Muscle layer of duodenum (tissue), 2 donors: ENCODE results near the gene RGS19.

ENCODE experiments used
- H3K27ac ChIP-seq: one replicate; pipeline ENCODE4 v1.7.0; 2013; ENCODE audit warnings: mild to moderate bottlenecking, low read length
- H3K27me3 ChIP-seq: one replicate; pipeline ENCODE4 v1.7.0; 2013; ENCODE audit warnings: low read depth, mild to moderate bottlenecking, control low read depth, low read length
- H3K36me3 ChIP-seq, 2 donors: one replicate each; pipeline ENCODE4 v1.7.0; 2013; ENCODE audit warnings: low read length in 2 of 2, control low read depth in 1 of 2, mild to moderate bottlenecking in 1 of 2; ENCODE audit not compliant: insufficient read depth in 2 of 2, control insufficient read depth in 1 of 2
- H3K4me1 ChIP-seq, 2 donors: one replicate each; pipeline ENCODE4 v1.7.0; 2013; ENCODE audit warnings: low read length in 2 of 2, mild to moderate bottlenecking in 2 of 2, control low read depth in 1 of 2, moderate library complexity in 1 of 2; ENCODE audit not compliant: insufficient read depth in 2 of 2, control insufficient read depth in 1 of 2
- H3K4me3 ChIP-seq, 2 donors: one replicate each; pipeline ENCODE4 v1.7.0; 2013; ENCODE audit warnings: low read length in 2 of 2, low read depth in 1 of 2, mild to moderate bottlenecking in 1 of 2
- H3K9me3 ChIP-seq, 2 donors: one replicate each; pipeline ENCODE4 v1.7.0; 2013; ENCODE audit warnings: low read length in 2 of 2, control low read depth in 1 of 2, mild to moderate bottlenecking in 1 of 2; ENCODE audit not compliant: control insufficient read depth in 1 of 2
- donor health status: healthy.

Gene RGS19

DNA sequence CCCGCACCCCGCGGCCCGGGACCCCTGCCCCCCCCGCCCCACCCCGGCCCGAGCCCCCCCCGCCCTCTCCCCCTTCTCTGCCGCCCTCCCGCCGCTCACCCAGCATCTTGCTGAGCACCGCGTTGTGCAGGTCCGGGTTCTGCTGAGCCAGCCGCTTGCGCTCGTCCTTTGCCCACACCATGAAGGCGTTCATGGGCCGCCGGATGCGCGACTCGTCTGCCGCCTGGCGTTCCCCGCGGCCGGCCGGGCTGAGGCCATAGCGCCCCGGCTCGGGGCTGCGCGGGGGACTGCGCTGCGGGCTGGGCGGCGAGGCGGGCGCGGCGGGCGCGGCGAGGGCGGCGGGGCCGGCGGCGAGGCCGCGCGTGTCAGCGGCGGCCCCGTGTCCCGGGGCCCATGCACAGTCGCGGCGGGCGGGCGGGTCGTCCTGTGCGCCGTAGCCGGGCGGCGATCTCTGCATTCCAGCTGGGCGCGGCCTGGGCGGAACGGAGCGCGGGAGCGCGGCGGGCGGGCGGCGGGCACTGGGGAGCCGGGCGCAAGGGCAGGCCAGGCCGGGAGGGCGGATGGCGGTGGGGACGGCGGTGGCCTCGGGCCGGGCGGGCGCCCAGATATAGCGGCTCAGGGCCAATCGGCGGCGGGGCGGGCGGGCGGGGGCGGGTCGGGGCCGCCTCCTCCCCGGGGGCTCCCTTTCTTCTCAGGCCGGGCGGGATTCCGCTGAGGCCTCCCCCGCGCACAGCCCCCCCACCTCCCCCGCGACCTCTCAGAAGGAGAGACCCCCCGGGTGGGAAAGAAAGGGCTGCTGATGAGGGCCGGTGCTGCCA lies 30.0 kb downstream of the RGS19 start, which contains the start of gene SOX18:
Gene SOX18 (minus strand): TSS at position 580 of the 818 bp plus-strand sequence. CDS start 123 bp downstream, at position 457.
- peak within 1 kb of the TSS in 1 of 2 donors; percentile 49 for H3K4me3 ChIP-seq
- H3K27ac ChIP-seq, result no peak within 1 kb of the TSS
- H3K27me3 ChIP-seq, result peaks cover 52% of the 10 kb centered on the region
- peaks cover 0 to 12% of the 10 kb centered on the region in 2 donors for H3K4me1 ChIP-seq
- H3K36me3 ChIP-seq, result no peaks in the 10 kb centered on the region
- H3K9me3 ChIP-seq, result no peaks in the 10 kb centered on the region

DNA sequence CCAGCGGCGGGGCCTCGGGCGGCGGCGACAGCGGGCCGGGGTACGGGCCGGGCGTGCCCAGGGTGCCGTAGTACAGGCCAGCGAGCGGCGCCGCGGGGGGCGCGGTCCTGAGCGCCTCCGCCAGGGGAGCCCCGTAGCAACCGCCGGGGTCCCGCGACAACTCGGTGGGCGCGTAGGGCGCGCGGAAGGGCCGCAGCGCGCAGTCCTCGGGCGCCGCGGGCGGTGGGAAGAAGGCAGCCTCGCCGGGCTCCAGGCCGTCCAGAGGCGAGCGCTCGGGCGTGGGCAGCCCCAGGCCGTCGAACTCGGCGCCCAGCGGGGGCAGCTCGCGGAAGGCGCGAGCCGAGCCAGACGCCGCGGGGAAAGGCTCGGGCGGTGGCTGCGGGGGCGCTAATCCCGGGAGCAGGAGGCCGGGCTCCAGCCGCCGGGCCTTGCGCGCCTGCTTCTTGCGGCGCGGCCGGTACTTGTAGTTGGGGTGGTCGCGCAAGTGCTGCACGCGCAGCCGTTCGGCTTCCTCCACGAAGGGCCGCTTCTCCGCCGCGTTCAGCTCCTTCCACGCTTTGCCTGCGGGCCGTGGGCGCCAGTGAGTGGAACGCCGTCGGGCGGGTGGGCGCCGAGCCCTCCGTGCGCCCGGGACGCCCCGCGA lies 30.8 kb downstream of the RGS19 start:
- H3K27me3 ChIP-seq, result peaks cover 48% of the 10 kb centered on the region
- H3K27ac ChIP-seq, result no peak overlapping the region
- peak overlapping the region in 1 of 2 donors; percentile 49 for H3K4me3 ChIP-seq
- no peaks in the 10 kb centered on the region for H3K36me3 ChIP-seq
- H3K9me3 ChIP-seq, result no peaks in the 10 kb centered on the region
- H3K4me1 ChIP-seq, result peaks cover 0 to 12% of the 10 kb centered on the region in 2 donors

DNA sequence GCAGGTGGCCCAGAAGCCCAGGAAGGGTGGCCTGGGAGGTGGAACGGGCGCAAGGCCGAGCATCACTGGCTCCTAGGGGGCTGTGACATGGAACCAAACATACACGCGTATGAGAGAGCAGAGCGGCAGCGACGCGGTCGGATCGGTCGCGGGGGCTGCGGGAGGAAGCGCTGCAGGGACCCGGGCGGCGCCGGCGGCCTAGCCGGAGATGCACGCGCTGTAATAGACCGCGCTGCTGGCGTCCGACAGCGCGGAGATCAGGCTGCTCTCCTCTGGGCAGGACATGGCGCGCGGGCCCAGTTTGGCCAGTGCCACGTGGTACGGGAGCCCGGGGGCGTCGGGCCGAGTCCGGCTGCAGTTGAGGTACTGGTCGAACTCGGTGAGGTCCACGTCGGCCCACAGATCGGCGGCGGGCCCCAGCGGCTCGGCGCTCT lies 31.3 kb downstream of the RGS19 start:
- Histone ChIP-seq H3K9me3 (no peaks in the 10 kb centered on the region), H3K36me3 (no peaks in the 10 kb centered on the region), H3K4me3 (peak overlapping the region in 1 of 2 donors; percentile 49), H3K27me3 (peaks cover 48% of the 10 kb centered on the region), H3K4me1 (peaks cover 0 to 12% of the 10 kb centered on the region in 2 donors), H3K27ac (no peak overlapping the region)

DNA sequence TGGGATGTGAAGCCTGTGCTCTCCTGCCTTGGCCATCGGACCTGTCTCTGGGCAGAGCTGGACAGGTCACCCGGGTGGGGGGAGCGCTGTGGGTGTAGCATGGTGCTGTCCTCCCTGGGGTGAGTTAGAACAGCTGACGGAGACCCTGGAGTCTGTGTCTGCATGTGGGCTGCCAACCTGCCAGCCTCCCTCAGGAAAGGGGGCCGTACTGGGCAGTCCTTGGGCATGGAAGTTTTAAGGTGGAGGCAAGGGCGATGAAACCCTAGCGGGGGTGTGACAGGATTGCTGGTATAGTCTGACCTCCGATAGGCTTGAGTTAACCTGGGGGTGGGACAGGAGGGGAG lies 32.3 kb downstream of the RGS19 start:
- H3K4me3 ChIP-seq, result peak overlapping the region in 1 of 2 donors; percentile 49
- H3K27me3 ChIP-seq, result peaks cover 47% of the 10 kb centered on the region
- H3K36me3 ChIP-seq, result no peaks in the 10 kb centered on the region
- peaks cover 0 to 16% of the 10 kb centered on the region in 2 donors for H3K4me1 ChIP-seq
- no peak overlapping the region for H3K27ac ChIP-seq
- H3K9me3 ChIP-seq, result no peaks in the 10 kb centered on the region

DNA sequence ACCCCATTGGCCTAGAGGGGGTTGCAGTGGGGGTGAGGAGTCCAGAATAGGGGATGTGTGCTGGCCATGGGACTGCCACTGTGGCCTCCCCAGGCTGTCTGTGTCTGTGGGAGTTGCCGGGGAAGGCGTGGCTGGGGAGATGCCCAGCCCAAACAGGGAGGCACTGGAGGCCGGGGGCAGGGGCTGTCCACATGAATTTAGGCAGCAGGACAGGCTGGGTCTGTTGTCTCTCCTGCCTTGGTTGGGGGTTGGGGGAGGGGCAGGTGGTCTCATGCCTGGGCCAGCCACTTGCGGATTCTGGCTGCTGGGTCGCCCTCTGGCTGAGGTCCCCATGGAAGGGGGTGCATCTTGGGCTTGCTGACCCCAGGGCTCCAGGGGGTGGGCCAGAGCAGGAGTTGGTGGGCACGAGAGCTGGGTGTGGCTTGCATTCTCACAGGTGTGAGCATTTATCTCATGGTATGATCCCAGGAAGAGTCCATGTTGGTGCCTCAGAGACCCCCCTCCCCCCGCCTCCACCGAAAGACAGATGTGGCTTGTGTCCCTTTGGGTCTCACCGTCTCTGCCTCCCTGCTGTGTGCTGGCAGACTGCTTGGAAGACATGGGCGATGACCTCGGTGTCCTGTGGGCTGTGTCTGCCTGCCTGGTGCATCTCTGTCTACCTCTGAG lies 33.8 kb downstream of the RGS19 start:
- Histone ChIP-seq H3K4me3 (no peak overlapping the region), H3K9me3 (no peaks in the 10 kb centered on the region), H3K27ac (no peak overlapping the region), H3K4me1 (peaks cover 0 to 16% of the 10 kb centered on the region in 2 donors), H3K27me3 (peaks cover 51% of the 10 kb centered on the region), H3K36me3 (no peaks in the 10 kb centered on the region)

DNA sequence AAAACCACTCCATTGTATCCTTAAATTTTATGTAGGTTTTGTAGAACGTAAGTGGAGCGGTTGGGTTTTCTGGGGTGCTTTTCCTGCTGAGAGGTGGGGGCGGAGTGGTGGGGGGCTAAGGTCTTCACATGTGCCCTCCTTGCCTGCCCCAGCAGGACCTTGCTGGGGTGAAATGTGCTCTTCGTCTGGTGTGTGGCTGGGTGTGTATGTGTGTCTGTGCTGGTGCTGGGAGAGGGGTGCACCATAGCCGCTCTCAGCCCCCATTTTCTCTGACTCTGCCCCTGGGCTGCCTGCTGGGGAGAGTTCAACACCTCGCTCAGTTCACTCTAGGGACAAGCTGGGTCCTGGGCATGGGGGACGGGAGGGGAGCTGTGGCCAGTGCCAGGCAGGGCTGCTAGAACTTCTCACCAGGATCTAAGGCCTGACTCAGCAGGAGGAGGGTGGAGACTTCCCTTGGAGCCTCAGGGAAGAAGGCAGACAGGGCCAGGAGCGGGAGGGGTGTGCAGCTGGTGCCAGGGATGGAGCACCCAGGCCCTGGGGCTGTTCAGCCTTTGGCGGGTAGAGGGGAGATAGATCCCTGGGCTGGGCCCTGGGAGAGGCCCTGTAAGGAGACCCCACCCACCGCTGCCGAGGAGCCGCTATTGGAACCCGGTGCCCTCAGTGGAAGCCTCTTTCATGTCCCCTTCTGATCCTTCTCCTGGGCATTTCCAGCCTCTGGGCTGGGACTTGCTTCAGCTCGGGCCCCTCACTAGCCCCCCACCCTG lies 34.7 kb downstream of the RGS19 start:
- H3K4me3 ChIP-seq, result no peak overlapping the region
- H3K27ac ChIP-seq, result no peak overlapping the region

DNA sequence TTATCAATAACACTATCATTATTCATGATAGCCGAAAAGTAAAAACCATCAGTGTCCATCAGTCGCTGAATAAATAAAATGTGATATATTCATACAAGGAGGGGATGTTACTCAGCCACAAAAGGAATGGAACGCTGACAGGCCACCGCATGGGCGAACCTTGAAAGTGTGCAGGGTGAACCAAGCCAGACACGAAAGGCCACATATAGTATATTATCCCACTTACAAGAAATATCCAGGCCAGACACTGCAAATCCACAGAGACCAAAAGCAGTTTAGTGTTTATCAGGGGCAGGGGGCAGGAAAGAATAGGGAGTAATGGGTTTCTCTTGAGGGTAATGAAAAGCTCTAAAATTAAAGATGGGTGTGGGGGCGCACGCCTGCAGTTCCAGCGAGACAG lies 35.5 kb downstream of the RGS19 start:
- Histone ChIP-seq H3K4me1 (peaks cover 0 to 21% of the 10 kb centered on the region in 2 donors), H3K27ac (no peak overlapping the region), H3K27me3 (peaks cover 54% of the 10 kb centered on the region), H3K36me3 (no peaks in the 10 kb centered on the region), H3K9me3 (no peaks in the 10 kb centered on the region), H3K4me3 (no peak overlapping the region)

More for the DNA sequence above, 34.7 kb downstream of the RGS19 start:
- Histone ChIP-seq H3K9me3 (no peaks in the 10 kb centered on the region), H3K36me3 (no peaks in the 10 kb centered on the region), H3K27me3 (peaks cover 50% of the 10 kb centered on the region), H3K4me1 (peaks cover 0 to 14% of the 10 kb centered on the region in 2 donors)

DNA sequence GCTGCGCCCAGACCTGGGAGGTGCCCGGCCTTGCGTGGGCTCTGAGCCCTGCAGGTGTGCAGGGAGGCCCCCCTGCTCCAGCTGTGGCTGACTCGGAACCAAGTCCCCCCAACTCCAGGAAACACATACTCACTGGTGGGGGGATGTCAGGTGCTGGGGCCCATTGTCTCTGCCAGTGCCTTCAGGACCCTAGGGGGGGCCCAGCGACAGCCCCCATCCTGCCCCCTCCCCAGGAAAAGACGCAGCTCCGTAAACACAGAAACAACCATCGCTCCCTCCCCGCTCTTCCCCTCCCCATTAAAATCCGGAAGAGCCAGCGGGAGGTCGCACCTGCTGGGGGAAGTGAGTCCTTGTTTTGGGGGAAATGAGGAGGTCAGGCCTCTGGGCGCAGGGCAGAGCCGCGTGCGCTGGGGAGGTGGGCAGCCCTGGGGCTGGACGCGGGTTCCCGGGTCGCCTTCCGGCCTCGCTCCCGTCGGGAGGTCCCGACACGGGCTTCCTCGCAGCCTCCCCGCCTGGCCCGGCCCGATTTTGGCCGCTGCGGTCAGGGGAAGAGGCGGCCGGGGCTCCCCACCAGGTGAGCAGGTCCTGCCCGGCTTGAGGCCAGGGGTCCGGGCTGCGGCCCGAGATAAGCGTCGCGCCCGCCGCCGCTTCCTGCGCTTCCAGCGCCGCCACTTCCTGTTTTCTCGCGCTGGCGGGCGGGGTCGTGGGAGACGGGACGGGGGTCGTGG lies 37.1 kb downstream of the RGS19 start:
- Histone ChIP-seq H3K4me3 (peak overlapping the region; percentile 7 to 54), H3K36me3 (no peaks in the 10 kb centered on the region), H3K4me1 (peaks cover 0 to 28% of the 10 kb centered on the region in 2 donors), H3K27ac (no peak overlapping the region), H3K9me3 (no peaks in the 10 kb centered on the region), H3K27me3 (peaks cover 48% of the 10 kb centered on the region)

DNA sequence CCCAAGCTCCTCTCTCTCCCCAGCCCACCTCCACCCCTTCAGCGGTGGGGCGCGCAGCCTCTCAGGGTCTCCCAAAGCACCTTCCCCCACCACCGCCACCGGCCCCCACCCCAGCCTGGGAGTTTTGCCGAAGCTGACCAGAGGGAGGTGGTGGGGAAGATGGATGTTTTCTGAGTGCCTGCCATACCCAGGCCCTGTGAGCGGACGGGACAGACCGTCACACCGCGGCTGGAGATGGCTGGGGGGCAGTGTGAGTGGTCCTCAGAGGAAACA lies 37.6 kb downstream of the RGS19 start:
- H3K4me1 ChIP-seq, result peaks cover 0 to 28% of the 10 kb centered on the region in 2 donors

DNA sequence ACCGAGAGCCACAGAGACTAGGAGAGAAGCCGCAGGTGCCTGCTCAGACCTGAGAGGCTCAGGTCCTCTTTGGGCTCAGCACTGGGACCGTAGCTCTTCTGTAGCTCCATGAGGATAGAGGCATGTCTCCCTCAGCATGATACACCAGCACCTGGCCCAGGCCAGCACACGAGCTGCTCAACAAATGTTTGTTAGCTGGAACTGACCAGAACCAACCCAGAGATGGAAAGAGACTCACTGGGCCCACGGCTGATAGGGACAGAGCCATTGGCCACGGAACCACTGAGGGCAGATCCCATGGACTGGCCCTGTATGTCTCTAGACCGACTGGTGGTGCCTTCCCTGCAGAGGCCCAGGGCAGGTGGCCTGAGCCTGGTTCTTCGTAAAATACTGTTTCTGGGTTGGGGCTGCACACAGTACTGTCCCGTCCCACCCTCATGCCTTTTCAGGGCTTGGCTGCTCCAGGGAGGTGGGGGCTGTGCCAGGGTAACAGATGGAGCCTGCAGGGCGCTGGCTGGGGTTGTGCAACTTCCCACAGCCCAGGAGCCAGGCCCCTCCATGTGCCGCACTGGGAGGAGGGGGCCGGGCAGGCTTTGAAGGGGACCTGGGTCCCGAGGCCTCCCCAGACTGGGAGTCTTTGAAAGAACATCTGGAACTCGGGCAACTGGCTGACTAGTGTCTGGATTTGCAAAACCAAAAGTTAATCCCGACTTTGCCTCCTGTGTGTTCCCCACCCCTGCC lies 38.1 kb downstream of the RGS19 start:
- peaks cover 0 to 28% of the 10 kb centered on the region in 2 donors for H3K4me1 ChIP-seq
- H3K4me3 ChIP-seq, result no peak overlapping the region
- H3K36me3 ChIP-seq, result no peaks in the 10 kb centered on the region
- H3K27me3 ChIP-seq, result peaks cover 39% of the 10 kb centered on the region
- no peak overlapping the region for H3K27ac ChIP-seq
- H3K9me3 ChIP-seq, result no peaks in the 10 kb centered on the region

More for the DNA sequence above, 37.6 kb downstream of the RGS19 start:
- Histone ChIP-seq H3K4me3 (peak overlapping the region in 1 of 2 donors; percentile 54), H3K36me3 (no peaks in the 10 kb centered on the region), H3K27me3 (peaks cover 43% of the 10 kb centered on the region), H3K27ac (no peak overlapping the region), H3K9me3 (no peaks in the 10 kb centered on the region)
